ENCODE data around the gene H6PD.

H6PD gene

GRCh38 chr1:9207086-9207485 is 27.5 kb upstream of the H6PD start:
- DNase-seq (ENCODE audit: low read depth, low spot score) = no peak

GRCh38 chr1:9207715-9208114 is 26.9 kb upstream of the H6PD start:
- DNase-seq (ENCODE audit: low read depth, low spot score) = no peak

- DNase-seq (ENCODE audit: low read depth, low spot score) = no peak
Measured at GRCh38 chr1:9211291-9211811, 23.2 kb upstream of the H6PD start.

- no peak for DNase-seq (ENCODE audit: low read depth, low spot score)
Measured at GRCh38 chr1:9212735-9213134, 21.8 kb upstream of the H6PD start.

GRCh38 chr1:9213956-9214355 is 20.6 kb upstream of the H6PD start:
- no peak for DNase-seq (ENCODE audit: low read depth, low spot score)

- DNase-seq (ENCODE audit: low read depth, low spot score) = no peak
Measured at GRCh38 chr1:9218917-9219316, 15.7 kb upstream of the H6PD start.

GRCh38 chr1:9222846-9223625 is 11.5 kb upstream of the H6PD start:
- DNase-seq (ENCODE audit: low read depth, low spot score) = no peak

- DNase-seq (ENCODE audit: low read depth, low spot score) = no peak
Measured at GRCh38 chr1:9224664-9225410, 9.7 kb upstream of the H6PD start.

GRCh38 chr1:9225411-9225785 is 9.2 kb upstream of the H6PD start:
- DNase-seq (ENCODE audit: low read depth, low spot score) = no peak

GRCh38 chr1:9228609-9229008 is 6.0 kb upstream of the H6PD start:
- no peak for DNase-seq (ENCODE audit: low read depth, low spot score)

GRCh38 chr1:9229549-9229948 is 5.0 kb upstream of the H6PD start:
- no peak for DNase-seq (ENCODE audit: low read depth, low spot score)

GRCh38 chr1:9230869-9231533 is 3.6 kb upstream of the H6PD start:
- no peak for DNase-seq (ENCODE audit: low read depth, low spot score)

- DNase-seq (ENCODE audit: low read depth, low spot score) = no peak
Measured at GRCh38 chr1:9231648-9232332, 2.8 kb upstream of the H6PD start.

- no peak for DNase-seq (ENCODE audit: low read depth, low spot score)
Measured at GRCh38 chr1:9233241-9233941, 1.2 kb upstream of the H6PD start.

GRCh38 chr1:9233942-9234222 is 692 bp upstream of the H6PD start:
- no peak for DNase-seq (ENCODE audit: low read depth, low spot score)

- no peak for DNase-seq (ENCODE audit: low read depth, low spot score)
Measured at GRCh38 chr1:9235096-9235459, 504 bp downstream of the H6PD start.

GRCh38 chr1:9235560-9235959 is 986 bp downstream of the H6PD start:
- no peak for DNase-seq (ENCODE audit: low read depth, low spot score)

- no peak for DNase-seq (ENCODE audit: low read depth, low spot score)
Measured at GRCh38 chr1:9238134-9238533, 3.6 kb downstream of the H6PD start.

GRCh38 chr1:9238550-9238949 is 4.0 kb downstream of the H6PD start:
- no peak for DNase-seq (ENCODE audit: low read depth, low spot score)

GRCh38 chr1:9239622-9240401 is 5.2 kb downstream of the H6PD start:
- DNase-seq (ENCODE audit: low read depth, low spot score) = no peak

All from activated naive CD8-positive, alpha-beta T cell treated with anti-CD3 and anti-CD28 coated beads, Interleukin-2, amount 50 U/mL, for 16 hours (primary cell).